ENCODE results near the gene SUPV3L1.
"Not testable (repeated sequence)": the region's sequence is repeated elsewhere in the genome, so short reads cannot be mapped to it uniquely, and the experiment has no call there.

SUPV3L1 gene

GRCh38 chr10:69179743-69180524 lies at the start of gene SUPV3L1:
Gene SUPV3L1, plus strand, starts transcription at chr10:69180234. Its CDS starts 58 bp downstream, at chr10:69180292.
- DNase-seq: peak; percentile 95

GRCh38 chr10:69130251-69130650 lies 49.8 kb upstream of the SUPV3L1 start:
- no peak for DNase-seq

GRCh38 chr10:69139961-69140360 lies 40.1 kb upstream of the SUPV3L1 start:
- DNase-seq: no peak

GRCh38 chr10:69141304-69141703 lies 38.7 kb upstream of the SUPV3L1 start:
- no peak for DNase-seq

DNA sequence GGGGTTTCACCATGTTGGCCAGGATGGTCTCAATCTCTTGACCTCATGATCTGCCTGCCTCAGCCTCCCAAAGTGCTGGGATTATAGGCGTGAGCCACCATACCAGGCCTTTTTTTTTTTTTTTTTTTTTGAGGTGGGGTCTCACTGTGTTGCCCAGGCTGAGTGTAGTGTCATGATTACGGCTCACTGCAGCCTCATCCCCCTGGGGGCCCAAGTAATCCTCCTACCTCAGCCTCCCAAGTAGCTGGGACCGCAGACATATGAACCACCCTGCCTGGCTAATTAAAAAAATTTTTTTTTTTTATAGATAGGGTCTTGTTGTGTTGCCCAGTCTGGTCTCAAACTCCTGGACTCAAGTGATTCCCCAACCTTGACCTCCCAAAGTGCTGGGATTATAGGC lies 38.0 kb upstream of the SUPV3L1 start:
- not testable (repeated sequence) for DNase-seq

- DNase-seq: no peak
These were observed 37.1 kb upstream of the SUPV3L1 start for GRCh38 chr10:69142983-69143382.

DNA sequence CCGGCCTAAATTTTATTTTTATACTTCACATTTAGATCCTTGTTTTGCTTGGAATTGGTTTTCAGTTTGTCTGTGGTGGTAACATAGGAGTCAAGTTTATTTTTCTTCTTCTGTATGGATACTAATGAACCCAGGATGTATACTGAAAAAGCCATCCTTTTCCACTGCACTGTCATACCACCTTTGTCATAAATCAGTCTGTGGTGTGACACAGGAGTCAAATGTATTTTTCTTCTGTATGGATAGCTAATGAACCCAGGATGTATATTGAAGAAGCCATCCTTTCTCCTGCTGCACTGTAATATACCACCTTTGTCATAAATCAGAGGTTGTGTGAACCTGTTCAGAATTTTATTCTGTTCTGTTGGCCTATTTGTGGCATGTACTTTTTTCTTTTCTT lies 34.7 kb upstream of the SUPV3L1 start:
- no peak for DNase-seq

DNA sequence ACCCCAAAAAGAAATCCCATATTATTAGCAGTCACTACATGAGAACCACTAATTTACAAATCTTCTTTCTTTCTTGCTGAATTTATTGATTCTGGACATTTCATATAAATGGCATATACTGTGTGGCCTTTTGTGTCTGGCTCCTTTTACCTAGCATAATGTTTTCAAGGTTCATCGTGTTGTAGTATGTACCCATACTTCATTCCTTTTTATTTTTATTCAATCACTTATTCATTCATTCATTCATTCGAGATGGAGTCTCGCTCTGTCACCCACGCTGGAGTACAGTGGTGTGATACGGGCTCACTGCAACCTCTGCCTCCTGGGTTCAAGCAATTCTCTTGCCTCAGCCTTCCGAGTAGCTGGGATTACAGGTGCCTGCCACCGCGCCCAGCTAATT lies 34.2 kb upstream of the SUPV3L1 start:
- no peak for DNase-seq

DNA sequence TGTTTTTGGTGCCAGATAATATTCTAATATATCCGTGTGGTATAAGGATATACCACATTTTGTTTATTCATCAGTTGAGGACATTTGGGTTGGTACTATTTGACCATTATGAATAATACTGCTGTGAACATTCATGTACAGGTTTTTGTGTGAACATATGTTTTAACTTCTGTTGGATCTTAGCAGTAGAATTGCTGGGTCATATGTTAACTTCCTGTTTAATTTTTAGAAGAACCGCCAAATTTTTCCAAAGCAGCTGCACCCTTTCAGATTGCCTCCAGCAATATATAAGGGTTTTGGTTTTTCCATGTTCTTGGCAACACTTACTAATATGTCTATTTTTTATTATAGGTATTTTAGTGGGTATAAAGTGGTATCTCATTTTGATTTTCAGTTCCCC lies 33.3 kb upstream of the SUPV3L1 start:
- DNase-seq: no peak

GRCh38 chr10:69151984-69152383 lies 28.1 kb upstream of the SUPV3L1 start:
- DNase-seq: no peak

DNA sequence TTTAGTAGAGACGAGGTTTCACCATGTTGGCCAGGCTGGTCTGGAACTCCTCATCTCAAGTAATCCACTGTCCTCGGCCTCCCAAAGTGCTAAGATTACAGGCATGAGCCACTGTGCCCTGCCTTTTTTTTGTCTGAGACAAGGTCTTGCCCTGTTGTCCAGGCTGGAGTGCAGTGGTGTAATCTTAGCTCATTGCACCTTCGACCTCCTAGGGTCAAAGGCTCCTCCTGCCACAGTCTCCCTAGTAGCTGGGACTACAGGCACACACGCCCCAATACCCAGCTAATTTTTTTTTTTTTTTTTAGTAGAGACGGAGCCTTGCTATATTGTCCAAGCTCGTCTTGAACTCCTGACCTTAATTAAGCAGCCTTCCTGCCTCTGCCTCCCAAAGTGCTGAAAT lies 26.8 kb upstream of the SUPV3L1 start:
- no peak for DNase-seq

DNA sequence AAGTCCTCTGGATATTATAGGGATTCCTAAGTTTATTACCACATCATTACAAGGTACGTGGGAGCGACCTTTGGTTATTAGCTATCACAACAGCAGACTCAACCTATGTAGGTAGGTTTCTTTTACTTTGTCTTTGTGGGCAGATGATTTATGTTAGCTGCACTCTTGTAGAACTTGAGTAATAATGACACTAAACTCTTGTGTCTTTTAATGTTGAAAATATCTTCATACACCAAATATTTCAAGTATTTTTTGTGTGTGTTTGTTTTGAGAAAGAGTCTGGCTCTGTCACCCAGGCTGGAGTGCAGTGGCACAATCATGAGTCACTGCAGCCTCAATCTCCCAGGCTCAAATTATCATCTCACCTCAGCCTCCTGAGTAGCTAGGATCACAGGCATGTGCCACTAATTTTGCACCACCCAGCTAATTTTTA lies 19.2 kb upstream of the SUPV3L1 start:
- DNase-seq: no peak

DNA sequence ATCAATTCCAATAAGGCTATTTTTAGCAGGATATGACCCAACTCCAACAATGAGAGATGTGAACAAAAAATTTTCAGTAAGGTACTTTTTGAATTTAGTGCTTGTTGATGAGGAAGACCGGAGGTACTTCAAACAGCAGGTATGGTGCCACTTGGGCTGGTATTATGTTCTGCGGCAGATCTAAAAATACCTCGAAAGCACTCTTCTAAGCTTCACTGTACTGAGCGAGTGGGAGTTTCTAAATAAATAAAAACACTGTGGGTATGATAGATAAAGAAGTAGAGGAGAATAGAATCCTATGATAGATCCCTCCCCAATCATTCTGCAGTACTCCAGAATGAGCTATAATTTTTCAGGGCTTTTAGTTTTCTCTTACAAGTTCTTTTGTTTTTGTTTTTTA lies 11.5 kb upstream of the SUPV3L1 start:
- DNase-seq: no peak

GRCh38 chr10:69172241-69172982 lies 7.6 kb upstream of the SUPV3L1 start:
- no peak for DNase-seq

DNA sequence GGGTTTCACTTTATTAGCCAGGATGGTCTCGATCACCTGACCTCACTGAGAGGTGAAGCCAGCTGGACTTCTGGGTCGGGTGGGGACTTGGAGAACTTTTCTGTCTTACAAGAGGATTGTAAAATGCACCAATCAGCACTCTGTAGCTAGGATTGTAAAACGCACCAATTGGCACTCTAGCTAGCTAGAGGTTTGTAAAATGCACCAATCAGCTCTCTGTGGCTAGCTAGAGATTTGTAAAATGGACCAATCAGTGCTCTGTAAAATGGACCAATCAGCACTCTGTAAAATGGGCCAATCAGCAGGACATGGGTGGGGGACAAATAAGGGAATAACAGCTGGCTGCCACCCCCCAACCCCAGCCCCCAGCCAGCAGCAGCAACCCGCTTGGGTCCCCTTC lies 4.7 kb upstream of the SUPV3L1 start:
- not testable (repeated sequence) for DNase-seq

- DNase-seq: no peak
These were observed 3.2 kb upstream of the SUPV3L1 start for GRCh38 chr10:69176823-69177222.

- DNase-seq: no peak
These were observed 818 bp upstream of the SUPV3L1 start for GRCh38 chr10:69179089-69179742.

GRCh38 chr10:69180525-69181204 lies 631 bp downstream of the SUPV3L1 start:
- DNase-seq: no peak

GRCh38 chr10:69181433-69181832 lies 1.4 kb downstream of the SUPV3L1 start:
- no peak for DNase-seq

DNA sequence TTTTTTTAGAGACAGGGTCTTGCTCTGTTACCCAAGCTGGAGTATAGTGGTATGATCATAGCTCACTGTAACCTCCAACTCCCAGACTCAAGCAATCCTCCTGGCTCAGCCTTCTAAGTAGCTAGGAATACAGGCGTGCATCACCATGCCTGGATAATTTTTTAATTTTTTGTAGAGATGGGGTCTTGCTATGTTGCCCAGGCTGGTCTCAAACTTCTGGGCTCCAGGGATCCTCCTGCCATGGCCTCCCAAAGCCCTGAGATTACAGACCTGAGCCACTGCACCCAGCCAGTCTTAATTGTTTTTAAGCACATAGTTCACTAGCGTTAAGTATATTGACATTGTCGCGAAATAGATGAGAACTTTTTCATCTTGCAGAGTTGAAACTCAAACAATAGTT lies 2.0 kb downstream of the SUPV3L1 start:
- no peak for DNase-seq

DNA sequence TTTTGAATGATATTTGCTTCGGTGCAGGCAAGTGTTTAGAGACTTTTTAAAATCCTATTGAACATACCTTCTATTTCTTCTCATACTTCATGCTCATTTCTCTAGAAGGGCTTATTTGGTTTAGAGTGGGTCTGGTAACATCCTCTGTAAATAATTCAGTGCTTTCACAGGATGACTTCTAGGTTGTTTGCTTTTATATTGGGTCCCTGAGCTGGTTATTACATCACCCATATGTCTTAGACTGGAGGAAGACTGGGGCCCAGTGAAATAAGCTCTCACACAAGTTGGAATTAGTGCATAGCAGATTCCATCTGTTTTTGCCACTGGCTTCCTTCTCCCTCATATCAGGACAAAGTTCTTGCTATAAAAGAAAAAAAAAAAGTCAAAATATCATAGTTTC lies 6.5 kb downstream of the SUPV3L1 start:
- DNase-seq: no peak

- no peak for DNase-seq
These were observed 21.0 kb downstream of the SUPV3L1 start for GRCh38 chr10:69201045-69201444.

- DNase-seq: peak; percentile 21
These were observed 22.3 kb downstream of the SUPV3L1 start for GRCh38 chr10:69202332-69202731.

Data from NCI-H1694 treated with DMSO at 0.1 percent for 48 hours (cell line).